ENCODE results near the gene NF1.
"Not testable (repeated sequence)": the region's sequence is repeated elsewhere in the genome, so short reads cannot be mapped to it uniquely, and the experiment has no call there.

Gene NF1

GRCh38 chr17:31293581-31293980 lies 198.8 kb downstream of the NF1 start:
- in situ Hi-C loops (cut with HindIII; ENCODE audit: low sequenced_read_pairs), result no loop called here

DNA sequence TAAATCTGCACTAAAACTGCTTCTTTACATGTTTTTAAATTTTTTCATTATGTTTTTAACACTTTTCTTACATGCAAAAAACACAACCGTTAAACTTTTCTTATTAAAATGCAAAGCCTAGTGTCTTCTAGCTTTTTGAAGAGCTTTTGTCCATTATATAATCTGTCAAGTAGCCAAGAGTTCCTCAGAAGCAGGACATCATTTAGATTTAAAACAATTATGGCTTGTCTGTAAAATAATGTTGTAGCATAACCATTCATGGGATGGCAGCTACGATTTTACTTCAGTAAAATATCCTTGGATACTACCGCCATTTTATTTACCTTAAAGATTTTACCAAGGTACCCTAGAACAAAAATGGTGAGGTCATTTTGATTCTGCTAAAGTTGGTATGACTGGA lies 199.5 kb downstream of the NF1 start:
- in situ Hi-C loops (cut with HindIII; ENCODE audit: low sequenced_read_pairs), result no loop called here

DNA sequence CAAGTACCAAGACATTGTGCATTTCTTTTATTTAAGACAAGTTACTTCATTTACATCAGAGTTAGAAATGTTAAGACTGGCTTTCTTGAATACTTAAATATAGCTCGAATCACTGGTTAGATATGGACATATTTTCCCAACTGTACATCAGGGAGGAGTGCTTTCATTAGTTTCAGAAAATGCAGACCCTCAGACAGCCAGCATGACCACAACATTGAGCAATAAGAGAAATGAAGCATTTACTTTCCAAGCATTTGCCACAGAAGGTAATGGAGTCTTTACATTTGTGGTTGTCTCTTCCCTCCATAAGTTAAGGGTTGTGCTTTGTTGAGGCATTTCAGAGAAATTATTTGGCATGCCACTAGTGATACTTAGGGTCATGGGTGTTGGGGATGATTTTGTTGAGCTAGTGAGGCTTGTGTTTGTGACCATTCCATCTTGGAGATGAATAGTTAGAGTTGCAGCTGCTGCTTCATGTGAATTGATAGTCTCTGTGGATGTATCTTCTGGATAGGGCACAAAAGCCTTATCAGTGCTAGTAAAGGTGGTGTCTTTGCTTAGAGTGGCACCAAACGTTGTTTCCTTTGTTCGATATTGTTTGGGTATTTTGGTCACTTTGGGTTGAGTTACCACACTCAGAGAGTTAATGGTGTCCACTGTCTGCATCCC lies 200.2 kb downstream of the NF1 start:
- in situ Hi-C loops (cut with HindIII; ENCODE audit: low sequenced_read_pairs), result no loop called here

- in situ Hi-C loops (cut with HindIII; ENCODE audit: low sequenced_read_pairs), result no loop called here
Observed at GRCh38 chr17:31295489-31295871, 200.7 kb downstream of the NF1 start.

GRCh38 chr17:31296142-31296541 lies 201.4 kb downstream of the NF1 start:
- in situ Hi-C loops (cut with HindIII; ENCODE audit: low sequenced_read_pairs), result no loop called here

- in situ Hi-C loops (cut with HindIII; ENCODE audit: low sequenced_read_pairs), result no loop called here
Observed at GRCh38 chr17:31297090-31297489, 202.3 kb downstream of the NF1 start, which contains the start of gene OMG. TSS of gene OMG (minus strand) at chr17:31297239. CDS start at chr17:31296331, 908 bp downstream.

- in situ Hi-C loops (cut with HindIII; ENCODE audit: low sequenced_read_pairs), result no loop called here
Observed at GRCh38 chr17:31299624-31300023, 204.8 kb downstream of the NF1 start.

- in situ Hi-C loops (cut with HindIII; ENCODE audit: low sequenced_read_pairs), result no loop called here
Observed at GRCh38 chr17:31307640-31308039, 212.9 kb downstream of the NF1 start.

- in situ Hi-C loops (cut with HindIII; ENCODE audit: low sequenced_read_pairs), result no loop called here
Observed at GRCh38 chr17:31308372-31309334, 213.9 kb downstream of the NF1 start.

DNA sequence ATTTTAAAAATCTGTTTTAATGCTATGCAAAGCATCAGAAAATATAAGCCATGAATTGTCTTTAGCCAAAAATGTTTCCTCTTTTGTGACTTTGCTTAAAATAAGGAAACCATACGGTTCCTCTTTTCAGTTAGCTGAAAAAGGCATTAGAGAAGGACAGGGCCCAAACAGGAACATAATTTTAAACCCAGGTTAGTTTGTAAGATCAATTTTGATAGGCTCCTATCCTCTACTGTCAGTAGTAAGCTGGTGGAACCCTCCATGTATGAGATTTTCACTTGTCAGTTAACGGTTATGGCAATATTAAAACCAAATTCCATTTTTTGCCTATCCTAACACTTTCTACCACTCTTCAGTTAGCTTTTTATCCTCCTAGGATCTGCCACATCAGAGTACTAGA lies 214.8 kb downstream of the NF1 start:
- in situ Hi-C loops (cut with HindIII; ENCODE audit: low sequenced_read_pairs), result no loop called here

- in situ Hi-C loops (cut with HindIII; ENCODE audit: low sequenced_read_pairs), result no loop called here
Observed at GRCh38 chr17:31310260-31310659, 215.5 kb downstream of the NF1 start.

- in situ Hi-C loops (cut with HindIII; ENCODE audit: low sequenced_read_pairs), result no loop called here
Observed at GRCh38 chr17:31310886-31311285, 216.1 kb downstream of the NF1 start.

GRCh38 chr17:31311526-31311925 lies 216.7 kb downstream of the NF1 start:
- in situ Hi-C loops (cut with HindIII; ENCODE audit: low sequenced_read_pairs), result no loop called here

DNA sequence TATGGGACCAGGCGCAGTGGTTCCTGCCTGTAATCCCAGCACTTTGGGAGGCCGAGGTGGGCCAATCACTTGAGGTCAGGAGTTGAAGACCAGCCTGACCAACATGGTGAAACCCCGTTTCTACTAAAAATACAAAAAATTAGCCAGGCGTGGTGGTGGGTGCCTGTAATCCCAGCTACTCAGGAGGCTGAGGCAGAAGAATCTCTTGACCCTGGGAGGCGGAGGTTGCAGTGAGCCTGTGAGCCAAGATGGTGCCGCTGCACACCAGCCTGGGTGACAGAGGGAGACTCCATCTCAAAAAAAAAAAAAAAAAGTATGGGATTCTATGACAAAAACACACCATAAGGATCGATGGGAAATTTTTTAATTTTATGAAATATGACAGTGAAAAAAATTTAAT lies 217.4 kb downstream of the NF1 start:
- in situ Hi-C loops (cut with HindIII; ENCODE audit: low sequenced_read_pairs), result not testable (repeated sequence)

DNA sequence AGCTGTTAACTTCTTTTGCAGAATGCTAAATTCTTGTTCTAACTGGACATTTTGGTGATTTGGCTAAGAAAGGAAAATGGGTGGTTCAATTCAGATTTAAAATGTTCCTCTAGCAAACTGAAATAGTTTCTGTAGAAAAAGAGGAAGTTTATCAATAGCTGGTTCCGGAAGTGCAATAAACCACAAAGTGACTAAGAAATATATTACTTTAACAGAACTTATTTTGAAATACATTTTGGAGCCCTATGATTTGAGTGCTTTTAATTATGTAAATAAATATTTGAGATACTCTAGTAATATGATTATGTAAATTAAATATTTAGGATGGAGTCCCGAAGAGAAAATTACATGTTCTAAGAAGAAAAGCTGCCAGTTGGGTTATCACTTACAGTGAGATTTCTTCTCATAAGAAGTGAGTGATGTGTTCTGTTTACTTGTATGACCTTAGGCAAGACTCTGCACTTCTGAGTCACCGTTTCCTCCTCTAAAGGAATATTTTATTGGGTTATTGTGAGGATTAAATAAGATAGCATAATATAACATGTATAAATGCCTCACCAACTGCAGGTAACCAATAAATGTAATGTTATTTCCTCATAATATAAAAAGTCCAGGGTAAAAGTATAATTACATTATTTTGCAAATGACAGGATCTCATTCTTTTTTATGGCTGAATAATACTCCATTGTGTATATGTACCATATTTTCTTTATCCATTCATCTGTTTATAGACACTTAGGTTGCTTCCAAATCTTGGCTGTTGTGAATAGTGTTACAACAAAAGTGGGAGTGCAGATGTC lies 219.4 kb downstream of the NF1 start, which contains the start of gene EVI2B:
EVI2B (minus strand) TSS at position 73 of the 800 bp plus-strand sequence. CDS start 8,445 bp downstream, outside the sequence.
- in situ Hi-C loops (cut with HindIII; ENCODE audit: low sequenced_read_pairs), result no loop called here

GRCh38 chr17:31314782-31315100 lies 220.0 kb downstream of the NF1 start:
- in situ Hi-C loops (cut with HindIII; ENCODE audit: low sequenced_read_pairs), result no loop called here

- in situ Hi-C loops (cut with HindIII; ENCODE audit: low sequenced_read_pairs), result no loop called here
Observed at GRCh38 chr17:31318298-31318801, 223.6 kb downstream of the NF1 start.

- in situ Hi-C loops (cut with HindIII; ENCODE audit: low sequenced_read_pairs), result no loop called here
Observed at GRCh38 chr17:31318851-31319661, 224.3 kb downstream of the NF1 start.

DNA sequence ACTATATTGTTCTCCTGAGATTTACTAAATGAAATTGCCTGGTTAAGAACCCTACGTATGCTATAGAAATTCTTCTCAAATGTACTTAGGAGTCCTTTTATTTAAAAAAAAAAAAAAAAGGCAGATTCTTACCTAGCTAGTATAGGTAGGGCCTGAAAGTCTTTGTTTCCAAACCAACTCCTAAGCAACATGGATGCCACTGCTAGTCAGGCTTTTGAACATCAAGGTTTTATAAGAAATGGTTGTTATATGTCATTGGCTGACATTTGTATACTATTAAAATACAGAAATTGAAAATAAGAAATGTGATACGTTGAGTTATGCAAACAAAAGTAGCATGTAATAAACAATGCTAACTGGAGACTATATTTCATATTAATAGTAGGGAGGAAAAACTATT lies 225.5 kb downstream of the NF1 start:
- in situ Hi-C loops (cut with HindIII; ENCODE audit: low sequenced_read_pairs), result no loop called here

DNA sequence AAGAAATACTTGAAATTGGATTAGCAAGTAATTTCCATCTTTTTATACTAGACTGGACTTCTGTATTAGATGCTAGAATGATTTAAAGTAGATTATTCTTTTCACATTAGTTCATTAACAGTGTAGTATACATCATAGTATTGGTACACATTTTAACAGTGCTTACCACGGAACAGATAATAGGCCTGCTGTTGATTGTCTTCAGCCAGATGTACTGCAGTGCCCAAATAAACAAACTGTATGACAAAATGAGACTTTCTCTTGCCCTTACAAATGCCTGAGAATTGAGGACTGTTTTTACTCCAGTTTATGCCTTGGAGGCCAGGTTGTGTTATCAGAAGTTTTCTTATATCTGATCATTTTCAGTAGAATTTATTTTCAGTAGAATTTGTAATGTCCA lies 226.0 kb downstream of the NF1 start:
- in situ Hi-C loops (cut with HindIII; ENCODE audit: low sequenced_read_pairs), result no loop called here

Measured in endothelial cell of hepatic sinusoid (primary cell).